PC-9 (cell line): ENCODE results near the gene PCDHGC3.

Experiments
- EZH2 ChIP-seq: fragments of 200-600 bp; sonication (generic); IDR thresholded peaks from 2 replicates; pipeline ENCODE4 v1.8.0; 2017; ENCODE audit warnings: antibody characterized with exemption, low read depth
- TF ChIP-seq, protein P1 (sequence below): fragments of 200-600 bp; sonication (generic); conservative IDR thresholded peaks from 2 replicates; pipeline ENCODE4 v1.6.1; 2017; ENCODE audit warnings: mixed run types, antibody characterized with exemption, mild to moderate bottlenecking, moderate library complexity

DNA sequence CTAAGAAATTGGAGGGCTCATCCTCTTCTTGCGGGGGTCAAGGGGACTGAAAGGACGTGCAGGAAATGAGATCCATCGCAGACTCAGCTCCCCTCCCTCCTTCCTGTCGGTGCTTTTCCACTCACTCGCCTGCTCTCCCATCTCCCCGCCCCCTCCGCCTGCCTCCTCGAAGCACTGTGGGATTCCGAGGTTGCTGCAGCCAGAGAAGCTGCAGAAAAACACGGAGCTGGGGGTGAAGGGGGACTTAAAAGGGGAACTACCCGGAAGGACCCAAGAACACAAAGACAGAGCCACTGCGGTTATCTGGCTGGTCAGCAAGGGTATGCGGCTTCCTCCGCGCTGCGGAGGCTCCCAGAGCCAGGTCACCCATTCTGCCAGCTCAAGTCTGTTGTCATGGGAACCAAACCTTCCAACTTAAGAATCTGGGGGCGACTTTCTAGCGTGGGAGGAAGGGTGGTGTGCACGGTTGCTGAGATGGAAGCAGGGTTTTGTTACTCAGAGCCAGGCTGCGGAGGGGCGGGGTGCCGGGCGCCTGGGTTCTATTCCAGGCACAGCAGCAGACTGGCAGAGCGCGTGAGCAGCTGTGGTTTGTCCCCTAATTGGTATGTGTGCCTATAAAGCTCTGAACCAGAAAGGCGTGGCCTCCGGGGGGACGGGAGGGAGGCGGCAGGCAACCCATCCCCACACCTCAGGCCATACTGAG lies 38.0 kb downstream of the PCDHGC3 start:
- TF ChIP-seq, protein P1, sequence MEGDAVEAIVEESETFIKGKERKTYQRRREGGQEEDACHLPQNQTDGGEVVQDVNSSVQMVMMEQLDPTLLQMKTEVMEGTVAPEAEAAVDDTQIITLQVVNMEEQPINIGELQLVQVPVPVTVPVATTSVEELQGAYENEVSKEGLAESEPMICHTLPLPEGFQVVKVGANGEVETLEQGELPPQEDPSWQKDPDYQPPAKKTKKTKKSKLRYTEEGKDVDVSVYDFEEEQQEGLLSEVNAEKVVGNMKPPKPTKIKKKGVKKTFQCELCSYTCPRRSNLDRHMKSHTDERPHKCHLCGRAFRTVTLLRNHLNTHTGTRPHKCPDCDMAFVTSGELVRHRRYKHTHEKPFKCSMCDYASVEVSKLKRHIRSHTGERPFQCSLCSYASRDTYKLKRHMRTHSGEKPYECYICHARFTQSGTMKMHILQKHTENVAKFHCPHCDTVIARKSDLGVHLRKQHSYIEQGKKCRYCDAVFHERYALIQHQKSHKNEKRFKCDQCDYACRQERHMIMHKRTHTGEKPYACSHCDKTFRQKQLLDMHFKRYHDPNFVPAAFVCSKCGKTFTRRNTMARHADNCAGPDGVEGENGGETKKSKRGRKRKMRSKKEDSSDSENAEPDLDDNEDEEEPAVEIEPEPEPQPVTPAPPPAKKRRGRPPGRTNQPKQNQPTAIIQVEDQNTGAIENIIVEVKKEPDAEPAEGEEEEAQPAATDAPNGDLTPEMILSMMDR = no peak
- TF ChIP-seq EZH2 = no peak
